HG03378 (cell line): Measurements from ENCODE around the gene AK5.
"Not testable (repeated sequence)": the region's sequence is repeated elsewhere in the genome, so short reads cannot be mapped to it uniquely, and the experiment has no call there.

Experiments used
- ATAC-seq: cut with Tn5 transposase; IDR thresholded peaks from one replicate; pipeline ENCODE4 v1.9.1; 2021; ENCODE audit warnings: mild to moderate bottlenecking, moderate library complexity; ENCODE audit not compliant: unreplicated experiment

AK5 gene

DNA sequence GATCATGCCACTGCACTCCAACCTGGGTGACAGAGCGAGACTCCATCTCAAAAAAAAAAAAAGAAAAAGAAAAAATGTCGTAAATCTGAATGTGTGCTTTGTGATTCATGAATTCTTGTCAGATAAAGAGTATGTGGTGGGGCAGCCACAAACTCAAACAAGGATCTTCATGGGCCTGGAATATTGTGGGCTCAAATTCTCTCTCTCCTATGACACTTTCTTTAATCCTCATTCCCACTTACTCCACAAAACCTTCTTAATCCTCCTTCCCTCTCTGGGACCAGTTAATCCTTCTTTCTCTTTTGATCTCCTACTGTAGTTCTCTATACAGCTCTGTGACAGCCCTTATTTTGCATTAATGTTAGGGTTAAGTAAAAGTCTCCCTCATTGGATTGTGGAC, 112.3 kb downstream of the AK5 start:
- ATAC-seq, result no peak

DNA sequence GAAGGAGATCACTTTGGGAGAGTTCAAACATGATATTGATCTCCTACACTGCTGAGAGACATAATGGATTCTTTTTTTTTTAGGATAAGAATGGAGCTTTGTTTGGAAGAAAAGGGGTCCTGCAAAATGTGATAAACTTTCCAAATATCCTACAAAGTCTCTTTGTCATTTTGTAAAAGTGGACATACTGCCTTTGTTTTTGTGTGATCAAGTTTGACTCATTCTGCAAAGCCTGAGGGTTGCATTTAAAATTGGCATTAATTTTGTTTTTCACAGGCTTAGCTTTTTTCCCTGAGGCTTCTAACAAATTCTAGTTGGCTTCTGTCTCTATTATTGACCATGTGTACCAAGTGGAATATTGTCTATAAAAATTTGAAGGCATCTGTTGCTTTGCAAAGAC, 113.2 kb downstream of the AK5 start:
- ATAC-seq, result no peak

DNA sequence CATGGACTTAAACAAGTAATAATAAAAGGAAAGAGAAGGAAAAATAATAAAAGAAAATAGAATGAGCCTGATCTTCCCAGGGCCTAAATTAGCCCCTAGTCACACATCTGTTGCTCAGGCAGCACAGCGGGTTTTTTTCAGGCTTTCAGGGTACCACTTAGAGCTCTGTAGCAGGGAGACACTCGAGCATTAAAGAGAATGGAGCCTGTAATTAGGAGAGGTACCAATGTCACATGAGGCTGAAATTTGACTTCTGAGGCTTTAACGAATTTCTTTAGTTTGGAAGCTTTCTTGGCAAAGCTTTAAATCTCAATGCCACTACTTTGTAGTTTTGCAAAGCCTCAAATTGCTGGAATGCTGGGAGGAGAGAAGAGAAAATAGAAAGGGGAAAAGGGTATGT, 116.3 kb downstream of the AK5 start:
- no peak for ATAC-seq

DNA sequence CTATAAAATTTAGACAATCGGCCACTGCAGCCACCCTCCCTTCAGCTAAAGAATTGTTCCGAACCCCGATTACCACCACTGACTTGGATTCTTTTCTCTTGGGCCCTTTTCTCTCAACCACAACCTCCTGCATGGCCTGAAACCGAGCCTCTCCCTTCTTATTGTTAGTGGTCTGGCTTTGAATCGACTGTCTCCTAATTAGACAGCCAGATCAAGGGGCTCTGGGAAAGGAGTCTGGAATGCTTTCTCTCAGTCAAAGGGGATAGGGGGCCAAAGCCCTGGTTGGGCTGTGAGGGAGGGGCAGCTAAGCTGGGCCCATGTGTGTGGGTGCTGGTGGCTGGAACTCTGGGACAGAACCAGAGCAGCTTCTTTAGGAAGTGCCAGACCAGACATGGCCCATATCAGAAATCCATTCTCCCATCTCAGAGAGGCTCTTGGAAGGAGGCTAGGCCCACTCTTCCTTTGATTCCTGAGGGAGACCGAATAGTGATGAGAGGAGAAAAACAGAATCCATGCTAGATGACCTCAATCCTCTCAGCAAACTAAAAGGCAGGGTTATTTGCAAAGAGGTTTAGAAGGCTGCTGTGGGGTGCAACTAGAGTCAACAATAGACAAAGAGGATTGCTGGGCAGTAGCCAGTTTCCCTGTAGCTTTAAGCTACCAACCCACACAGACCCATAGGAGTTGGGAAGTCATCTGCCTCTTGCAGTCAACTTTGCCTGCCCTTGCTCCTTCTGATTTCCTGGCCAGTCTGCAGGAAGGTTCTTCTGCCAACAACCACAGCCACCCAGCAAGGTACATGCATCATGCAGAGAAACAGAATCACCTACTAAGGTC, 117.6 kb downstream of the AK5 start:
- no peak for ATAC-seq

DNA sequence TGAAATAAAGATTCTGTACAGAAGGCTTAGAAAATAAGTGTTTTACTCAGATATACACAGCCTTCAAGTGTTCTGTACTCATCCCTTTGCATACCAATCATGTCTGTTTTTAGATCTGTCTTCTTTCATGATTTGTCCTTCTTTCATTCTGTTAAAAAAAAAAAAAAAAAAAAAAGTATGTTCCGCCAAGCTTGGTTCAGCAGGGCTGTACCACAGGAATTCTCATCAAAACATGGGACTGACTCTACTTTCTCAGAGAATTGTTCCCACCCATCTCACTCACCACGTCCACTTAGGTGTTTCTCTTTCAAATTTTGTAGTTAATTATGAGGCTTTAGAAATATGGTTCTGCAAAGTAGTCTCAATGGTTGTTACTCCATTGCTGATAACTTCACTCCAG, 119.0 kb downstream of the AK5 start:
- ATAC-seq, result no peak

DNA sequence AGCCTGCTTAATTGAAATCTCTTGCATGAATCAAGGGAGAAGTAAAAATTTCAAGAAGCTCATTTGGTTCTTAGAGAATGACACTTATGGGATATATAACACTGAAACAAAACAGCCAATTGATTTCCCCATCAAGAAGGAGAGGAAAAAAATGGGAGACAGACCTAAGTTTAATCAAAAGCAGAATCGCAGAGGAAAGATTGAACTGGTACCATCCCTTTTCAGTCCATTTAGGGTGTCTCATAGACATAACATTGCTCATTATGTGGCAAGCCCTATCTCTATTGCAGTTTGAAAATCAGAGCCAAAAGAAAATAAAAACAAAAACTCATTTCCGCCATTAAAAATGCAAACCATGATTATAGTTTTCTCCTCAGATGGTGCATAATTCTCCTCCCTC, 119.6 kb downstream of the AK5 start:
- no peak for ATAC-seq

DNA sequence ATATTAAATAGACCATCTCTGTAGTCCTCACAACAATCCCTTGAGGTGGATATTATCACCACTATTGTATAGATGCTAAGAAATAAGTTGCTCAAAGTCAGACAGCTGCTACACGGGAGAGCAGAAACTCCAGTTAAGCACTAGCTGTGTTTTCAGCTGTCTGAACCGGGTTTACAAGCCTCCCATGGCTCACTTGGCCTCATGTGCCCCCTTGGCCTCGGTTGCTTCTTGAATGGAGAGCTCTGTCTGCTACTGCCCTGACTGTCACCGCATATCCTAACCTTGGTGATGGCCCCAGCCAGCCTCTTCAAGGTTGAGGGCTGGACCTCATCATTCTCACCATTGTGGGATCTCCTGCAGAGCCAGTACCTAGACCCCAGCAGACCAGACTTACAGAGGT, 123.4 kb downstream of the AK5 start:
- ATAC-seq, result no peak

DNA sequence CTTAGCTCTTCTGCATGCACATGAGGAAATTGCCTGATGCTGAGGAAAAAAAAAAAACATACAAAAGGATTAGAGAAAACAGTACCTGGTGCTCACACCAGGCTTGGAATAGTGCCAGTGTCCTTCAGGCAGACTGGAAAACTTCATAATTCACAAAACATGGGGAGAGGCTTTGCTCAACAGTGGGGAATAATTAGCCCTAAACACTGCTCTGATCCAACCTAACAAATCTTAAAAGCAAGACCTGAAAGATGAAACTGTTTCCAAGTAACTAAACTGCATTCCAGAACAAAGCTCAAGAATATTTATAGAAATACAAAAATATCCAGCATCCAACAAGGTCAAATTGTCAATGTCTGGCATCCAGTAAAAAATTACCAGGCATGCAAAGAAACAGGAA, 124.8 kb downstream of the AK5 start:
- no peak for ATAC-seq

DNA sequence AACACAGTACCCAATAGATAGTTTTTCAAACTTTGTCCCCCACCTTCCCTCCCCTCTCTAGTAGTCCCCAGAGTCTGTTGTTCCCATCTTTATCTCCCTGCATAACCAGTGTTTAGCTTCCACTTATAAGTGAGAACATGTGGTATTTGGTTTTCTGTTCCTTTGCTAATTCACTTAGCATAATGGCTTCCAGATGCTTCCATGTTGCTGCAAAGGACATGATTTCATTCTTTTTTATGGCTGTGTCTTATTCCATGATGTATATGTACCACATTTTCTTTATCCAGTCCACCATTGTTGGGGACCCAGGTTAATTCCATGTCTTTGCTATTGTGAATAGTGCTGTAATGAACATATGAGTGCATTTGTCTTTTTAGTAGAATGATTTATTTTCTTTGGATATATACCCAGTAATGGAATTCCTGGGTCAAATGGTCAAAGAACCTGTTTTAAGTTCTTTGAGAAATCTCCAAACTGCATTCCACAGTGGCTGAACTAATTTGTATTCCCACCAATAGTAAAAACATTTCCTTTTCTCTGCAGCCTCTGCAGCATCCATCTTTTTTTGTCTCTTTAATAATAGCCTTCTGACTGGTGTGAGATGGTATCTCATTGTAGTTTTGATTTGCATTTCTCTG, 126.0 kb downstream of the AK5 start:
- ATAC-seq, result no peak

DNA sequence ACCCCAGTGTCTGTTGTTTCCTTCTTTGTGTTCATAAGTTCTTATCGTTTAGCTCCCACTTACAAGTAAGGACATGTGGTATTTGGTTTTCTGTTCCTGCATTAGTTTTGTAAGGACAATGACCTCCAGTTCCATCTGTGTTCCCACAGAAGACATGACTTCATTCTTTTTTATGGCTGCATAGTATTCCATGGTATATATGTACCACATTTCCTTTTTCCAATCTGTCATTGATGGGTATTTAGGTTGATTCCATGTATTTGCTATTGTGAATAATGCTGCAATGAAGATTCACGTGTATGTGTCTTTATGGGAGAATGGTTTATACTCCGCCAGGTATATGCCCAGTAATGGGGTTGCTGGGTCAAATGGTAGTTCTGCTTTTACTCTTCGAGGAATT, 127.1 kb downstream of the AK5 start:
- not testable (repeated sequence) for ATAC-seq

DNA sequence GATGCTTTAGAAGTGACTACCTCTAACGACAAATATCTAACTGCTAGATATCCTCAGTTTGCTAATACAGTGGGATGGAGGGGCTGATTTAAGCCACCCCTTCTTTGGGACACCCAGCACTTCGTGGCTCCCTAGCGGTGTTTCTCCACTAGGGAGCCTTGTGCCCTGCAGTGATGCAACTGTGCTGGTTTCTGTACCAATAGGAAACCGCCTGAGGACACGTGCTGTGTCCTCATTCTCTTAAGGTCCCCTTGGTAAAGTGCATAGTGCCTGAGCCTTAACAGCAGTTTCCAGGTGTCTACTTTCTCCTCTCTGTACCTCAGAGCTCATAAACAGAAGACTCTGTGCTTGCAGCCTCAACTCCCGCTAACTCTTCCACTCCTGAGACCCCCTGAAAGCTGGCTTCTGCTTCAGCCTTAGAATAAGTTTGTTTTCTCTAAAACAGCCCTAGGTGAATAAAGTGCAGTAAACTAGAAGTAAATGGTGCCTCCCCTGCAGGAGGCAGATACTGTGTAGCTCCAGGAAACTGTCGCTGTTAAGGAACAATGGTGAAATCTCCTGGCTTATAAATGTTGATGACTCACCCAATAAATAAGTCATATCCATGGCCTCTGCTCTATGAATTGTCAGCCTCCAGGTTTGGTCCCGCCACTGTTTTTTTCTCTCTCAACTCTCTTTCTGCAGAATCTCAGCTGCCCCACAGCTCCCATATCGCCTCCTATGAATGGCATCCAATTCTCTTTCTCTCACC, 130.4 kb downstream of the AK5 start:
- no peak for ATAC-seq

DNA sequence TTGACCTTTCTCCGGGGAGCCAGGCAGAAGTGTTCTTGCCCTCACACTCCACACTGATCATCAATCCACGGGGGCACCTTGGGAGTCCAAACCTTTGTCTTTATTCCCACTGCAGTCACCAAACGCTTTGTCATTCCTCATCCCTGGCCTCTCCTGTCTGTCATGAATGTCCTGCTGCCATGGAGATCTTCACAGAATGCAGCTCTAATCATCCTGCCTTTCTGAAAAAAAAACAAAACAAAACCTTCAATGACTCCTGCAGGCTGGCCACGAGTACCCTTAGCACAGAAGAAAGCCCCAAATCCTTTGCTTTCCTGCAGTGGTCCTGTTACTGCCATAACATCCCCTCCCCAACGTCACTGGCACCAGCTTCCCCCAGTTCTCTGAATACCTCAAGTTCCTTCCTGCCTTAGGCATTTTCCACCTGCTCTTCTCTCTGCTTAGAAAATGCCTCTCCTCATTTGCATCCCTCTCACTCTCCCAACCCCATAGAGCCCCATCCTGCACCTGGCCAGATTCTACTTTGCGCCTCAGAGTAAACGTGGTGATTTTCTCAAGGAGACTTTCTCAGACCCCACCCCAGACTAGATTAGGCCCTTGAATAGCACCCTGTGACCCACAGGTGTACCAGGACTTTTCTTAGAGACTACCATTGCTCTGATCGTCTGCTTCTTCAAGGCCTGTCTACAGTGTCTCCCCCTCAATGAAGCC, 131.2 kb downstream of the AK5 start:
- ATAC-seq, result peak; percentile 29

DNA sequence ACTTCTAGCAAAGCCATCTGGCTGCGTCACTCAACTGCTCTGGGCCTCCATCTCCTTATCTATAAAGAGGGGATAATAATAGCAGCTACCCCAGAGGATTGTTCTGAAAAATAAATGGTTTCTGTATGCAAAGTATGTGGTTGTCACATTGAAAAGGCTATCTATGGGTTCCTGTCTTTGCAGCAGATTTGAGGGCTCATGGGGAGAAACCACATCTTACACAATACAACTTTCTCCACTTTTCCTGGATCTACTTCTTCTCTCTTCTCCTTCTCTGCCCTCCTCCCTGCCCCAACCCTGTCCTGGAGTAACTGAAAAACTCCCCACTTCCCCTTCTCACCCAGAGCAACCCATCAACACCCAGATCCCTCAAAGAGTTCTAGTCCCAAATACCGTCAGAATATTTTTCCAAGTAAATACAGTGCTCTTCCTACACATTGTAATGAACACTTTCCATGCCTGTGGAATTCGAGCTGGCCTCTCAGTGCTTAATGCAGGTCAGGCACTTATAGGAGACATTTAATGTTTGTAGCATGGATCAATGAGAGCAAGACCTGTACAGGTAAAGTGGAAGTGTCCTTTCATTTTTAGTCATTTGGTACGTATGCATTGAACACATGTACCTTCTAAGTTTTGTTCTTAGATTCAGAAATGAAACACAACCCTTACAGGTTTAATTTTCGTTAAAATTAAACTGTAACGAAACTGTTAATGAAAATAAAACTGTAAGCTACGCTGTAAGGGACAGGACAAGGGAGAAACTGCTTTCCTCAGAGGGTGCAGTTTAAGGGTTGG, 131.9 kb downstream of the AK5 start:
- peak; percentile 95 for ATAC-seq

DNA sequence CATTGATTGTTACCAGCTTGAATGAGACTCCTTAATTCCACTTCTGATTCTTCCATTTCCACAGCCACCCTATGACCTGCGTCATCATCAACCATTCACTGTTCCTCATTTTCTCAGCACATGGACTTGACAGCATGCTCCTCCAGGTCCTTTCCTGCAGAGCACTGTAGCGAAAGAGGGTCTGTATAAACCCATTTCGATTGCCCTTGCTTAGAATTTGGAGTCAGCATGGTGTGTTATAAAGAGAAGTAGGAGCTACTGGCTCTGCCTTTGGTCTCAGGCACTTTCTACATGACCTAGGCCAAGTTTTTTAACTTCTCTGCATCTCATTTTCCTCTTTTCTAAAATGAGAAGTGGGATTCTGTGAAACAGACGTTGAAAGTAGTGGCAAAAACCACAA, 133.8 kb downstream of the AK5 start:
- no peak for ATAC-seq

DNA sequence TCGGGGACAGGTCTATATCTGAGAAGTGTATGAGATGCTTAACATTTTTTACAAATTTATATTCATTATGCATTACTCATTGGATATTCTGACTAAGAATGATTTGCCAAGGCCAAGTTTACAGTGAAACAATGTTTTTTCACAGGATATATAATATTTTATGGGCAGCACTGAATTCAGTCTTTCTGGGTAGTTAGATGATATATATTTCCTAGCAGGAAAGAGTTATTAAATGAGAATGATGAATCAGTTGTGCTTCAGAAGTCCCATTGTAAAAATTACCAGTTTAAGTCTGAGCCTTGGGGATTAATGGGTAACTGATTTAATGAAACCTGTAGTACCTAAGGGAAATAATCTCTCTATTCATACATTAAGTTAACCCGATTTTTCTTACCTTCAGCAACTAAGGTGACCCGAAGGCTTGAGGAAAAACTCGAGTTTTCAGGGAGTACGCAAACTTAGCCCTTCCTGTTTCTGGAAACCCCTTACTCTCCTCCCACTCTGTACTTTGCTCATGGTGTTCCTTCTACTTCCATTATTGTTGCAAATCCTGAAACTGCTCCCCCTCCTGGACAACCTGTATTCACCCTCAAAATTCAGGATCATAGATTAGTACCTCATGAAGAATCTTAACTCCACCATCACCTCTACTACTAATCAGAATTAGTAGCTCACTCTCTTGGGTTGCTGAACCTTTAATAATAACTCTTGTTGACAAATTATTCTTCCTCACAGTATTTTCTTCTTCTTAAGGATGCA, 135.1 kb downstream of the AK5 start:
- ATAC-seq, result no peak

DNA sequence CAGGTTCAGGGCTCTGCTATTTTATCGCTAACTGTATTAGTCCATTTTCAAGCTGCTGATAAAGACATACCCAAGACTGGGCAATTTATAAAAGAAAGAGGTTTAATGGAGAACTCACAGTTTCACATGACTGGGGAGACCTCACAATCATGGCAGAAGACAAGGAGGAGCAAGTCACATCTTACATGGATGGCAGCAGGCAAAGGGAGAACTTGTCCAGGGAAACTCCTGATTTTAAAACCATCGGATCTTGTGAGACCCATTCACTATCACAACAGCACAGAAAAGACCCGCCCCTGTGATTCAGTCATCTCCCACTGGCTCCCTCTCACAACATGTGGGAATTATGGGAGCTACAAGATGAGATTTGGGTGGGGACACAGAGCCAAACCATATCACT, 136.2 kb downstream of the AK5 start:
- ATAC-seq, result not testable (repeated sequence)

DNA sequence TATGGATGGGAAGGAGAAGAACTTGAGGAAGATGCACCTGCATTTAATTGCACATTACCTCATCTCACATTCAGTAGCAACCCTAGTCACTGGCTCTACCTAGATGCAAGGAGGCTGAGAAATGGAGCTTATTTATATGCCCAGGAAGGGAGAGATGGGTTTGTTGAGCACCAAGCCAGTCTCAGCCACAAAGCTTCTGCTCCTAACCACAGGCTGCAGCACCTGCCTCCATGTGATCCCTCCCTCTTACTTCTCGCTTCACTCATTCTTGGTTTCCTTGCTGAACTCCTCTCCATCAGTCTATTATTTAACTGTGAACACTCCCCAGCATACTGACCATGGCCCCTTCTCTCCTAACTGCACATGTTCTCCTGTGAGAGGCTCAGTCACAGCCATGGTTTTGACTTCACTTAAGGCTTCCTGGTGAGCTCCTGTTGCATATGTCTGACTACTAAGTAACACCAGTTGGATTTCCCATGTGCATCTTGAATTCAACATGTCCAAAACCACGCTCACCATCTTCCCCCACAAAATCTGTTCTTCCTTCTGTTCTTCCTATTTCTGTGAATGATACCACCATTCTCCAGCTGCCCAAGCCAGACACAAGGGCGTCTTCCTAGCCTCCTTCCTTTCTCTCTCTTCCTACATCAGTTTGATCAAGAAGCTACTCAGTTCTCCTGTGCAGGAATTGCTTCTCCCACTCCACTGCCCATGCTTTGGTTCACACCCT, 139.8 kb downstream of the AK5 start:
- no peak for ATAC-seq

DNA sequence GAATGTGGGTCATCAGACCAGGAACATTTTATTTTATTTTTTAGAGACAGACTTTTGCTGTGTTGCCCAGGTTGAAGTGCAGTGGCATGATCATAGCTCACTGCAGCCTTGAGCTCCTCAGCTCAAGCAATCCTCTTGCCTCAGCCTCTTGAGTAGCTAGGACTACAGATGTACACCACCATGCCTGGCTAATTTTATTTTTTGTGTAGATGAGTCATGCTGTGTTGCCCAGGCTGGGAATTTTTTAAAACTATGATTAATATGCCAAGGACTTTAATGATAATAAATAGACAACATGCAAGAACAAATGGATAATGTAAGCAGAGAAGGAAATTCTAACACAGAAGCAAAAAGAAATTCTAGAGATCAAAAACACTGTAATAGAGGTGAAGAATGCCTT, 142.4 kb downstream of the AK5 start:
- ATAC-seq, result no peak

DNA sequence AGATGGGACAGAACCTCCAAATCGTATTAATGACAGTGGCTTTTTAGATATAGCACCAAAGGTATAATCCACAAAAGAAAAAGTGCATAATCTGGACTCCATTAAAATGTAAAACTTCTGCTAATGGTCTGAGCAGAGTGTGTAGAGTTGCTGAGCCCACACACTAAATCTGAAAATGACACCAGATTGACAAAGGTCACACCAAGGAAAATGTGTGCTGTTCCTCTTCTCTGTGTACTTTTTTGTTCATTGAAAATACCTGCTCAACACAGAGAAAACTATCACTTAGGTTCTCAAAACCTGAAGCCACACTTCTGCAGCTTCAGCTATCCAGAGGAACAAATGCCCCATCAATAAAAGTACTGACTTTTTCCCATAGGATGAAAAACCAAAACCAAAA, 146.2 kb downstream of the AK5 start:
- ATAC-seq, result no peak
